ENCODE measurements around the gene TMEM239.
"Not testable (repeated sequence)": the region's sequence is repeated elsewhere in the genome, so short reads cannot be mapped to it uniquely, and the experiment has no call there.

Gene TMEM239

GRCh38 chr20:2805689-2806350, 10.3 kb upstream of the TMEM239 start:
- TF ChIP-seq CTCF (IDR thresholded peaks at IDR 0.05; ENCODE audit: control extremely low read depth, extremely low read depth, low read depth, missing control alignments) = no peak
- DNase-seq (ENCODE audit: extremely low spot score) = no peak
- CTCF ChIA-PET = no interaction called here
- POLR2A ChIA-PET = no interaction called here

- DNase-seq (ENCODE audit: extremely low spot score) = no peak
- no peak for TF ChIP-seq CTCF (IDR thresholded peaks at IDR 0.05; ENCODE audit: control extremely low read depth, extremely low read depth, low read depth, missing control alignments)
- ChIA-PET CTCF (no interaction called here), POLR2A (no interaction called here)
Observed at GRCh38 chr20:2806351-2806701, 9.8 kb upstream of the TMEM239 start.

- POLR2A ChIA-PET = no interaction called here
- no peak for DNase-seq (ENCODE audit: extremely low spot score)
- CTCF ChIA-PET = no interaction called here
- TF ChIP-seq CTCF (IDR thresholded peaks at IDR 0.05; ENCODE audit: control extremely low read depth, extremely low read depth, low read depth, missing control alignments) = no peak
Observed at GRCh38 chr20:2807019-2807418, 9.1 kb upstream of the TMEM239 start.

- CTCF ChIA-PET; DNase-seq (ENCODE audit: extremely low spot score); POLR2A ChIA-PET: not testable (repeated sequence)
Observed at GRCh38 chr20:2807929-2808328, 8.2 kb upstream of the TMEM239 start.

GRCh38 chr20:2809690-2810089, 6.5 kb upstream of the TMEM239 start:
- POLR2A ChIA-PET = no interaction called here
- CTCF ChIA-PET = no interaction called here
- no peak for TF ChIP-seq CTCF (IDR thresholded peaks at IDR 0.05; ENCODE audit: control extremely low read depth, extremely low read depth, low read depth, missing control alignments)

GRCh38 chr20:2812189-2812588, 4.0 kb upstream of the TMEM239 start:
- no peak for TF ChIP-seq CTCF (IDR thresholded peaks at IDR 0.05; ENCODE audit: control extremely low read depth, extremely low read depth, low read depth, missing control alignments)
- CTCF ChIA-PET = interaction anchor here (1.1 kb wide), 1 partner anchor 70 kb away, joined by 5 read pairs; no protein-coding TSS in a partner anchor
- no peak for DNase-seq (ENCODE audit: extremely low spot score)
- POLR2A ChIA-PET = no interaction called here

More at GRCh38 chr20:2809690-2810089, 6.5 kb upstream of the TMEM239 start:
- DNase-seq (ENCODE audit: extremely low spot score) = no peak

GRCh38 chr20:2814076-2814475, 2.1 kb upstream of the TMEM239 start:
- TF ChIP-seq CTCF (IDR thresholded peaks at IDR 0.05; ENCODE audit: control extremely low read depth, extremely low read depth, low read depth, missing control alignments) = no peak
- DNase-seq (ENCODE audit: extremely low spot score) = no peak
- ChIA-PET CTCF (interaction anchor here (0.7 kb wide), 1 partner anchor 365 kb away, joined by 3 read pairs; no protein-coding TSS in a partner anchor), POLR2A (no interaction called here)

Data from GM10248 (cell line).